A549 (cell line): ENCODE measurements around the gene MUC20. TPM values are rescaled to one million over a fixed set of nuclear protein-coding genes. Genes with fewer than 3 reads are reported as not detected.

Experiments used
- ATAC-seq, 2 experiments: fragments of 200-7000 bp in 1 of 2; fragments of >200 bp in 1 of 2; cut with Nextera tagmentation in 1 of 2; cut with Tn5 transposase in 1 of 2; 3 replicates each; pipeline versions ENCODE4 v1.8.0 to v1.9.1; 2018 to 2020; ENCODE audit warnings: mild to moderate bottlenecking in 1 of 2, moderate library complexity in 1 of 2
- CTCF ChIA-PET: fragments of 300-600 bp; sonication (Branson Sonifier 250); formaldehyde crosslinking; extraction: SDS; loops from one replicate; lab custom pipeline; 2021; ENCODE audit warnings: antibody characterized with exemption, inconsistent platforms; lab: Yijun Ruan, JAX
- POLR2A ChIA-PET: fragments of 350-600 bp; formaldehyde crosslinking; extraction: SDS; loops from one replicate; lab custom pipeline; 2021; ENCODE audit warnings: antibody characterized with exemption, inconsistent platforms; lab: Yijun Ruan, JAX
- DNase-seq, 2 experiments: peaks; one replicate each; pipeline versions ENCODE4 v3.0.0 to v3.0.0-alpha.2; 2011 to 2016; ENCODE audit warnings: low read depth in 1 of 2, low spot score in 1 of 2
- FAIRE-seq: peaks from 2 replicates; lab custom pipeline; 2011; peaks lifted over from hg19 to GRCh38; lab: Jason Lieb, UNC
- H3K27ac ChIP-seq, 2 experiments: fragments of >200 bp; sonication (Bioruptor Twin); formaldehyde crosslinking; 3 replicates each; pipeline ENCODE4 v1.5.1; 2016 to 2017
- H3K4me1 ChIP-seq: fragments of >200 bp; sonication (Bioruptor Twin); formaldehyde crosslinking; 3 replicates; pipeline ENCODE4 v1.6.1; 2016
- H3K4me2 ChIP-seq: fragments of >200 bp; sonication (Bioruptor Twin); formaldehyde crosslinking; 3 replicates; pipeline ENCODE4 v1.6.1; 2016
- H3K4me3 ChIP-seq: fragments of >200 bp; sonication (Bioruptor Twin); formaldehyde crosslinking; 3 replicates; pipeline ENCODE4 v1.5.1; 2016
- H3K9me3 ChIP-seq: fragments of >200 bp; sonication (Bioruptor Twin); formaldehyde crosslinking; 3 replicates; pipeline ENCODE4 v1.6.1; 2016
- CBX2 ChIP-seq: fragments of 200-600 bp; sonication (generic); IDR thresholded peaks from 2 replicates; pipeline ENCODE4 v1.6.1; 2016; ENCODE audit warnings: low read depth, mild to moderate bottlenecking, borderline replicate concordance
- CBX8 ChIP-seq: fragments of 200-600 bp; sonication (generic); IDR thresholded peaks from 2 replicates; pipeline ENCODE4 v1.6.1; 2016
- CHD2 ChIP-seq: fragments of 150-350 bp; IDR thresholded peaks from 2 replicates; pipeline ENCODE4 v1.6.1; 2014; ENCODE audit warnings: low read length; ENCODE audit not compliant: partially characterized antibody
- E2F6 ChIP-seq: IDR thresholded peaks from 2 replicates; pipeline ENCODE4 v1.6.1; 2012; ENCODE audit warnings: low read depth, borderline replicate concordance
- EHF ChIP-seq: fragments of 250-450 bp; sonication (Bioruptor Pico); IDR thresholded peaks from 2 replicates; pipeline ENCODE4 v1.5.0; 2020; ENCODE audit warnings: mild to moderate bottlenecking
- EHMT2 ChIP-seq: fragments of 200-600 bp; sonication (generic); IDR thresholded peaks from 2 replicates; pipeline ENCODE4 v1.6.1; 2016; ENCODE audit warnings: antibody characterized with exemption, low read depth, mild to moderate bottlenecking, moderate library complexity
- EP300 ChIP-seq, 2 experiments: fragments of >200 bp; sonication (Bioruptor Twin); formaldehyde crosslinking; IDR thresholded peaks; 2 replicates in 1 of 2; 3 replicates in 1 of 2; pipeline ENCODE4 v1.6.1; 2016 to 2017
- FOSB ChIP-seq: fragments of 250-450 bp; sonication (Bioruptor Pico); IDR thresholded peaks from 2 replicates; pipeline ENCODE4 v1.5.0; 2020; ENCODE audit warnings: mild to moderate bottlenecking, moderate library complexity
- FOXS1 ChIP-seq: fragments of 250-450 bp; sonication (Bioruptor Pico); IDR thresholded peaks from 2 replicates; pipeline ENCODE4 v1.5.0; 2020; ENCODE audit warnings: mild to moderate bottlenecking, moderate library complexity
- GATA3 ChIP-seq: IDR thresholded peaks from 2 replicates; pipeline ENCODE4 v1.6.1; 2012; ENCODE audit warnings: borderline replicate concordance
- HDAC2 ChIP-seq: fragments of 200-600 bp; sonication (generic); IDR thresholded peaks from 2 replicates; pipeline ENCODE4 v1.6.1; 2016
- HMGXB4 ChIP-seq: fragments of 250-450 bp; sonication (Bioruptor Pico); IDR thresholded peaks from 2 replicates; pipeline ENCODE4 v1.5.0; 2021; ENCODE audit warnings: mild to moderate bottlenecking, moderate library complexity, borderline replicate concordance
- HOXB13 ChIP-seq: fragments of 250-450 bp; sonication (Bioruptor Pico); IDR thresholded peaks from 2 replicates; pipeline ENCODE4 v1.5.0; 2020; ENCODE audit warnings: low read depth, mild to moderate bottlenecking, moderate library complexity
- HOXB5 ChIP-seq: fragments of 250-450 bp; sonication (Bioruptor Pico); IDR thresholded peaks from 2 replicates; pipeline ENCODE4 v1.5.0; 2020; ENCODE audit warnings: mild to moderate bottlenecking, moderate library complexity
- JUNB ChIP-seq: fragments of >200 bp; sonication (Bioruptor Twin); formaldehyde crosslinking; IDR thresholded peaks from 2 replicates; pipeline ENCODE4 v1.6.1; 2016
- KDM1A ChIP-seq: fragments of 200-600 bp; sonication (generic); IDR thresholded peaks from 2 replicates; pipeline ENCODE4 v1.6.1; 2016; ENCODE audit warnings: low read depth, mild to moderate bottlenecking
- MAFK ChIP-seq: fragments of 450-650 bp; IDR thresholded peaks from 2 replicates; pipeline ENCODE4 v1.6.1; 2014; ENCODE audit not compliant: partially characterized antibody
- MAZ ChIP-seq: fragments of 150-350 bp; IDR thresholded peaks from 2 replicates; pipeline ENCODE4 v1.6.1; 2014; ENCODE audit warnings: antibody characterized with exemption, low read depth, low read length, borderline replicate concordance
- NFE2L2 ChIP-seq: fragments of 150-350 bp; conservative IDR thresholded peaks from 2 replicates; pipeline ENCODE4 v1.6.1; 2014; ENCODE audit warnings: low read length
- PBX3 ChIP-seq: IDR thresholded peaks from 2 replicates; pipeline ENCODE4 v1.6.1; 2012
- RARB ChIP-seq: fragments of 250-450 bp; sonication (Bioruptor Pico); IDR thresholded peaks from 2 replicates; pipeline ENCODE4 v1.8.0; 2021; ENCODE audit warnings: mild to moderate bottlenecking, moderate library complexity
- RFX5 ChIP-seq: fragments of 450-650 bp; IDR thresholded peaks from 2 replicates; pipeline ENCODE4 v1.7.1; 2014; ENCODE audit warnings: antibody characterized with exemption, mild to moderate bottlenecking, moderate library complexity
- SMC3 ChIP-seq: fragments of >200 bp; sonication (Bioruptor Twin); formaldehyde crosslinking; IDR thresholded peaks from 3 replicates; pipeline ENCODE4 v1.6.1; 2018; ENCODE audit warnings: inconsistent platforms
- TFCP2L1 ChIP-seq: fragments of 250-450 bp; sonication (Bioruptor Pico); IDR thresholded peaks from 2 replicates; pipeline ENCODE4 v1.5.0; 2021; ENCODE audit warnings: mild to moderate bottlenecking
- TP53 ChIP-seq: fragments of 250-450 bp; sonication (Bioruptor Pico); IDR thresholded peaks from 2 replicates; pipeline ENCODE4 v1.5.0; 2021; ENCODE audit warnings: mild to moderate bottlenecking, moderate library complexity
- ZC3H11A ChIP-seq: fragments of 450-650 bp; IDR thresholded peaks from 2 replicates; pipeline ENCODE4 v1.6.1; 2014; ENCODE audit warnings: antibody characterized with exemption, mild to moderate bottlenecking
- ZFP36 ChIP-seq: fragments of 450-650 bp; IDR thresholded peaks from 2 replicates; pipeline ENCODE4 v1.6.1; 2014; ENCODE audit warnings: borderline replicate concordance; ENCODE audit not compliant: partially characterized antibody
- WGBS: methylation state at CpG from one replicate; pipeline ENCODE4 v1.1.6; 2017; ENCODE audit errors: missing lambda C conversion rate; 5-methylcytosine and 5-hydroxymethylcytosine counted together
- polyA plus RNA-seq, 4 experiments: library from polyadenylated mRNA; depleted of rRNA in 3 of 4; stranded (reverse); fragments of >200 nt; fragmentation: RNase III in 1 of 4; extraction: RNeasy Plus Mini Kit Qiagen cat#74134 plus additional on column Dnase treatment in 1 of 4; gene quantifications; 2 replicates in 3 of 4; 3 replicates in 1 of 4; pipeline ENCODE4 v1.2.3, GENCODE V29; 2011 to 2017

The MUC20 gene
- polyA plus RNA-seq, 2 of the 4 experiments (the other 2 are of a cell fraction) = 0.44 to 0.87 TPM

DNA sequence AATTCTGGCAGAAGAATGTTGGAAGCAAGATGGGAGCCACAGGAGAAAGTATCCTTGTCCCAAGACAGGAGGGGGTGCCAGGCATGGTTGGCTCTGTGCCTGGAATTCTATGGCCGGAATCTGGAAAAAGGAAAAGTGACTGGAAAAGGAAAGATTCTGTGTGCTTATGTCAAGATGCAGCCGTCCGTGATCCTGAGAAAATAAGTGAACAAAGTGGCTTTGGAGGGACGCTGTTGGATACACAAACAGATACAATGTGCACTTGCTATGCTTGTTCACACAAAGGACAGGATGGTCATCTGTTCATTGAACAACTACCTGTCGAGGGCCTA is 28.5 kb upstream of the MUC20 start:
- H3K4me2 ChIP-seq = no peak overlapping the region
- ATAC-seq (no peak), DNase-seq (no peak), FAIRE-seq (no peak)
- H3K27ac ChIP-seq = no peak overlapping the region
- no peak overlapping the region for H3K4me3 ChIP-seq
- CTCF ChIA-PET = no interaction called here
- POLR2A ChIA-PET = no interaction called here
- no peaks in the 10 kb centered on the region for H3K9me3 ChIP-seq
- H3K4me1 ChIP-seq = peaks cover 3% of the 10 kb centered on the region
- 92% methylated on average over 5 of the region's 5 CpGs for WGBS
- TF ChIP-seq TP53 (no peak), HMGXB4 (CRISPR knock-in tag) (no peak), HOXB13 (CRISPR knock-in tag) (no peak)

DNA sequence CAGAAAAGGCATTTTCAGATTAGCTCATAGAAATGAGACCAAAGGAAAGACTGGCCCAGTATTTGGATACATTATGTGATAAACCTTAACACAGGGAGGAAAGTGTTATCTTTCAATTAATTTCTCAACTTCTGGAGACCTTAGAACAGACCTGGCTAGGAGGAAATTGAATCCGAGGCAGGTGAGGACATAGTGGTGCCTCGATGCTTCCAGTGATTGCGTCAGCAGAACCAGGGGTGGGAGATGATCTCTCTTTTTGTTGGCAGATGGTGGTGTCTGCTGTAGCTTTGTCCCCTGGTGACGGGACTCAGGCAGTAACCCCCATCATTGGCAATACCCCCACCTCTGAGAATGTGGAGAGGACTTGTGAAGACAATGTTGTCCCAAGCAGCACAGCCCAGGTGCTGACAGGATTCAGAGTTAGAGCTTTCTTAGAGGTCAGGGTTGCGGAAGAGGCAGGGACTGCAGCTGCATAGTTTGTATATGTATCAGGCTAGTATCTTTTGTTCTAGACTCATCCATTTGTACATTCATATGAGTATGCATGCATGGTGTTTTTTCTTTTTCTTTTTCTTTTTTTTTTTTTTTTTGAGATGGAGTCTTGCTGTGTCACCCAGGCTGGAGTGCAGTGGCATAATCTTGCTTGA is 27.9 kb upstream of the MUC20 start:
- FAIRE-seq (no peak), DNase-seq (no peak), ATAC-seq (no peak)
- Histone ChIP-seq H3K4me3 (no peak overlapping the region), H3K27ac (no peak overlapping the region), H3K4me2 (no peak overlapping the region), H3K4me1 (peaks cover 9% of the 10 kb centered on the region)
- 86% methylated on average over 5 of the region's 5 CpGs for WGBS
- ChIA-PET POLR2A (no interaction called here), CTCF (no interaction called here)
- TF ChIP-seq HMGXB4 (CRISPR knock-in tag) = no peak
- TF ChIP-seq CHD2 = no peak
- no peak for TF ChIP-seq GATA3
- TF ChIP-seq MAFK = no peak
- no peak for TF ChIP-seq NFE2L2
- TF ChIP-seq KDM1A = no peak
- TF ChIP-seq HDAC2 = no peak
- TF ChIP-seq, all 56 proteins: peak for 0
- H3K9me3 ChIP-seq = no peaks in the 10 kb centered on the region

DNA sequence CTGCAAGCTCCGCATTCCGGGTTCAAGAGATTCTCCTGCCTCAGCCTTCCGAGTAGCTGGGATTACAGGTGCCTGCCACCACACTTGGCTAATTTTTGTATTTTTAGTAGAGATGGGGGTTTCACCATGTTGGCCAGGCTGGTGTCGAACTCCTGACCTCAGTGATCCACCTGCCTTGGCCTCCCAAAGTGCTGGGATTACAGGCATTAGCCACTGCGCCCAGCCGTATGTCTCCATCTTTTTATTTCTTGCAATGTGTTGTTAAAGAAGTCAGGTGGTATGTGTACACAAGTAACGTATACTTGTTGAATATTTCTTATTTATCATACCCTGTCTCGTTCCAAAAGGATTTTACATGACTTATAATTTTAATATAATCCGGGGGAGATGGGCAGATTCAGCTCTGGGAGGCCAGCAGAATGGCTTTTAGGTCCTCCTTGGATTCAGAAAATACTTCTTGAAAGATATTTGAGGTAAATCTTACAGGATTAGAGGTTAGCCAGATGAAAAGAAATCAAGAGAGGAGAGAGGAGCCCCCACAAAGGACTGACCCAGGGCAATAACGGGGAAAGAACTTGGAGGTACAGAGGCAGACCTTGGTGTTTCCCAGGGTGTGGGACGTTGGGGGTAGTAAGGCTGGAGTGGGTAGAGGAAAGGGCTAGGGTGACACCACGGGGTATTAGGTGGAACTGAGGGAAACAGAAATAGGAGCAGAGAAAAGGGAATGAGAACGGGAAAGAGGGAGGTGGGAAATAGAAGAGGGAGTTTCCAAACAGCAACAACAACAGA is 27.2 kb upstream of the MUC20 start:
- Histone ChIP-seq H3K9me3 (no peaks in the 10 kb centered on the region), H3K4me1 (peaks cover 16% of the 10 kb centered on the region), H3K27ac (no peak overlapping the region), H3K4me3 (no peak overlapping the region), H3K4me2 (no peak overlapping the region)
- CTCF ChIA-PET = no interaction called here
- DNase-seq (no peak), FAIRE-seq (no peak), ATAC-seq (no peak)
- TF ChIP-seq CBX2 (no peak), NFE2L2 (no peak), ZFP36 (no peak), ZC3H11A (no peak), MAZ (no peak), E2F6 (no peak), RARB (CRISPR knock-in tag) (no peak), PBX3 (no peak), EP300 (IDR thresholded peaks at IDR 0.05) (no peak), MAFK (no peak), RFX5 (no peak), EHMT2 (no peak), JUNB (no peak), HOXB5 (CRISPR knock-in tag) (no peak), SMC3 (no peak), EHF (no peak), FOXS1 (CRISPR knock-in tag) (no peak), CBX8 (no peak), FOSB (CRISPR knock-in tag) (no peak), TFCP2L1 (no peak)
- 81% methylated on average over 13 of the region's 13 CpGs for WGBS
- POLR2A ChIA-PET = no interaction called here
